HepG2 (cell line): ENCODE data around the gene DIO1. TPM values are rescaled to one million over a fixed set of nuclear protein-coding genes. Genes with fewer than 3 reads are reported as not detected.

ENCODE experiments used
- AKNA ChIP-seq: sonication (generic); formaldehyde crosslinking; IDR thresholded peaks from 2 replicates; pipeline ENCODE4 v1.4.0; 2020; ENCODE audit warnings: missing genetic modification reagents, borderline replicate concordance
- FOXC1 ChIP-seq: sonication (generic); formaldehyde crosslinking; IDR thresholded peaks from 2 replicates; pipeline ENCODE4 v1.8.0; 2022; ENCODE audit warnings: mild to moderate bottlenecking, missing genetic modification reagents, borderline replicate concordance
- GABPA ChIP-seq, 2 experiments: IDR thresholded peaks; 2 replicates each; pipeline ENCODE4 v1.6.1; 2011 to 2016; ENCODE audit warnings: low read depth in 2 of 2, low read length in 1 of 2, missing biosample characterization in 1 of 2, missing genetic modification characterization in 1 of 2
- GLI4 ChIP-seq: sonication (generic); formaldehyde crosslinking; IDR thresholded peaks from 2 replicates; pipeline ENCODE4 v1.5.1; 2020; ENCODE audit warnings: missing genetic modification reagents, mild to moderate bottlenecking, moderate library complexity, borderline replicate concordance
- HBP1 ChIP-seq: IDR thresholded peaks from 2 replicates; pipeline ENCODE4 v1.6.1; 2016; ENCODE audit warnings: low read depth, control low read depth
- IKZF5 ChIP-seq: IDR thresholded peaks from 2 replicates; pipeline ENCODE4 v1.6.1; 2018; ENCODE audit warnings: missing genetic modification reagents, mild to moderate bottlenecking, missing compliant biosample characterization
- MEIS1 ChIP-seq: sonication (generic); formaldehyde crosslinking; IDR thresholded peaks from 2 replicates; pipeline ENCODE4 v1.9.0; 2021; ENCODE audit warnings: mild to moderate bottlenecking, missing genetic modification reagents, moderate library complexity, borderline replicate concordance
- SRF ChIP-seq: IDR thresholded peaks from 2 replicates; pipeline ENCODE4 v1.6.1; 2011; ENCODE audit warnings: mild to moderate bottlenecking, low read depth, low read length, moderate library complexity
- SRY ChIP-seq: sonication (generic); formaldehyde crosslinking; IDR thresholded peaks from 2 replicates; pipeline ENCODE4 v1.8.0; 2022; ENCODE audit warnings: mild to moderate bottlenecking, missing genetic modification reagents
- ZBTB21 ChIP-seq: sonication (generic); formaldehyde crosslinking; IDR thresholded peaks from 2 replicates; pipeline ENCODE4 v1.4.0; 2020; ENCODE audit warnings: missing genetic modification reagents
- ZNF136 ChIP-seq: sonication (generic); formaldehyde crosslinking; IDR thresholded peaks from 2 replicates; pipeline ENCODE4 v1.8.1; 2022; ENCODE audit warnings: low read depth, mild to moderate bottlenecking, moderate library complexity, missing genetic modification reagents
- ZNF17 ChIP-seq: sonication (generic); formaldehyde crosslinking; IDR thresholded peaks from 2 replicates; pipeline ENCODE4 v1.5.0; 2020; ENCODE audit warnings: mild to moderate bottlenecking, missing genetic modification reagents
- ZNF264 ChIP-seq: sonication (generic); formaldehyde crosslinking; IDR thresholded peaks from 2 replicates; pipeline ENCODE4 v1.4.0; 2020; ENCODE audit warnings: missing genetic modification reagents
- polyA plus RNA-seq, 8 experiments: library from polyadenylated mRNA; depleted of rRNA in 3 of 8; stranded (reverse) in 7 of 8; unstranded in 1 of 8; fragments of >200 nt; fragmentation: Illumina TruSeq in 4 of 8; extraction: Trizol in 4 of 8; gene quantifications; 2 replicates each; pipeline versions ENCODE4 v1.2.1 to v1.2.3, GENCODE V29; 2011 to 2016; ENCODE audit warnings: low read depth in 4 of 8, missing spikeins in 1 of 8, mixed read lengths in 1 of 8; ENCODE audit not compliant: insufficient read depth in 1 of 8
- total RNA-seq, 5 experiments: library from RNA; depleted of rRNA; stranded (reverse); fragments of >200 nt; fragmentation: Illumina TruSeq; extraction: Trizol; gene quantifications; 2 replicates each; pipeline ENCODE4 v1.2.3, GENCODE V29; 2016; ENCODE audit warnings: low read depth in 1 of 5
- TF ChIP-seq, protein P1 (sequence below): sonication (generic); formaldehyde crosslinking; IDR thresholded peaks from 2 replicates; pipeline ENCODE4 v1.5.1; 2020; ENCODE audit warnings: missing genetic modification reagents, mild to moderate bottlenecking, borderline replicate concordance
- TF ChIP-seq, protein P2 (sequence below): IDR thresholded peaks from 2 replicates; pipeline ENCODE4 v1.6.1; 2016; ENCODE audit warnings: missing genetic modification reagents, missing compliant biosample characterization
- TF ChIP-seq, protein P3 (sequence below): sonication (generic); formaldehyde crosslinking; conservative IDR thresholded peaks from 2 replicates; pipeline ENCODE4 v1.8.0; 2022; ENCODE audit warnings: low read depth, missing genetic modification reagents

The DIO1 gene
- total and polyA plus RNA-seq, 2 of the 13 experiments (the other 11 are each of a cell fraction or from before 2014, with no cell fraction given), result 13.5 to 45.6 TPM

DNA sequence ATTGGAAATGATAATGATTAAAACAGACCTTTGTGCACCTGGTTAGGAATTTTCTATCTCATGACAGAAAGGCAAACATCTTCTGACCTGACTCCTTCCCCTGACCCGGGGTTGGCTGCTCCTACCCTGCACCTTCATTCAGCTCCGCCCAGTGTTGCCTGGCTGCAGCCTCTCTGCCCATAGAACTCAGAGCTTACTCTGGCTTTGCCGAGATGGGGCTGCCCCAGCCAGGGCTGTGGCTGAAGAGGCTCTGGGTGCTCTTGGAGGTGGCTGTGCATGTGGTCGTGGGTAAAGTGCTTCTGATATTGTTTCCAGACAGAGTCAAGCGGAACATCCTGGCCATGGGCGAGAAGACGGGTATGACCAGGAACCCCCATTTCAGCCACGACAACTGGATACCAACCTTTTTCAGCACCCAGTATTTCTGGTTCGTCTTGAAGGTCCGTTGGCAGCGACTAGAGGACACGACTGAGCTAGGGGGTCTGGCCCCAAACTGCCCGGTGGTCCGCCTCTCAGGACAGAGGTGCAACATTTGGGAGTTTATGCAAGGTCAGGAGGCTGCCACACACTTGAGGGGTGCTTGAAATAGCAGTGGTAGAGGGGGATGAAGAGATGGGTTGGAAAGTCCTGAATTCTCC lies at the start of gene DIO1 (continued):
- TF ChIP-seq, protein P1, sequence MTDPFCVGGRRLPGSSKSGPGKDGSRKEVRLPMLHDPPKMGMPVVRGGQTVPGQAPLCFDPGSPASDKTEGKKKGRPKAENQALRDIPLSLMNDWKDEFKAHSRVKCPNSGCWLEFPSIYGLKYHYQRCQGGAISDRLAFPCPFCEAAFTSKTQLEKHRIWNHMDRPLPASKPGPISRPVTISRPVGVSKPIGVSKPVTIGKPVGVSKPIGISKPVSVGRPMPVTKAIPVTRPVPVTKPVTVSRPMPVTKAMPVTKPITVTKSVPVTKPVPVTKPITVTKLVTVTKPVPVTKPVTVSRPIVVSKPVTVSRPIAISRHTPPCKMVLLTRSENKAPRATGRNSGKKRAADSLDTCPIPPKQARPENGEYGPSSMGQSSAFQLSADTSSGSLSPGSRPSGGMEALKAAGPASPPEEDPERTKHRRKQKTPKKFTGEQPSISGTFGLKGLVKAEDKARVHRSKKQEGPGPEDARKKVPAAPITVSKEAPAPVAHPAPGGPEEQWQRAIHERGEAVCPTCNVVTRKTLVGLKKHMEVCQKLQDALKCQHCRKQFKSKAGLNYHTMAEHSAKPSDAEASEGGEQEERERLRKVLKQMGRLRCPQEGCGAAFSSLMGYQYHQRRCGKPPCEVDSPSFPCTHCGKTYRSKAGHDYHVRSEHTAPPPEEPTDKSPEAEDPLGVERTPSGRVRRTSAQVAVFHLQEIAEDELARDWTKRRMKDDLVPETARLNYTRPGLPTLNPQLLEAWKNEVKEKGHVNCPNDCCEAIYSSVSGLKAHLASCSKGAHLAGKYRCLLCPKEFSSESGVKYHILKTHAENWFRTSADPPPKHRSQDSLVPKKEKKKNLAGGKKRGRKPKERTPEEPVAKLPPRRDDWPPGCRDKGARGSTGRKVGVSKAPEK, result no peak
- no peak for TF ChIP-seq SRY (CRISPR knock-in tag)
- TF ChIP-seq GABPA (IDR thresholded peaks at IDR 0.05; ENCODE audit: low read depth, low read length), result no peak
- TF ChIP-seq GABPA (CRISPR knock-in tag; IDR thresholded peaks at IDR 0.05; ENCODE audit: low read depth), result no peak
- TF ChIP-seq MEIS1 (CRISPR knock-in tag), result no peak
- no peak for TF ChIP-seq ZNF17 (CRISPR knock-in tag)
- 0 out of 2 replicates have a peak, but pooled peaks have one; percentile 39 for TF ChIP-seq HBP1 (CRISPR knock-in tag)
- no peak for TF ChIP-seq GLI4 (CRISPR knock-in tag)
- TF ChIP-seq SRF, result no peak
- TF ChIP-seq AKNA, result no peak
- peak; percentile 17; the same call in 1 of the 2 replicates for TF ChIP-seq IKZF5 (CRISPR knock-in tag)
- TF ChIP-seq FOXC1 (CRISPR knock-in tag), result no peak
- no peak for TF ChIP-seq ZNF136 (CRISPR knock-in tag)
- TF ChIP-seq ZNF264, result no peak
- TF ChIP-seq, protein P2, sequence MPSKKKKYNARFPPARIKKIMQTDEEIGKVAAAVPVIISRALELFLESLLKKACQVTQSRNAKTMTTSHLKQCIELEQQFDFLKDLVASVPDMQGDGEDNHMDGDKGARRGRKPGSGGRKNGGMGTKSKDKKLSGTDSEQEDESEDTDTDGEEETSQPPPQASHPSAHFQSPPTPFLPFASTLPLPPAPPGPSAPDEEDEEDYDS, result peak; percentile 67
- TF ChIP-seq, protein P3, sequence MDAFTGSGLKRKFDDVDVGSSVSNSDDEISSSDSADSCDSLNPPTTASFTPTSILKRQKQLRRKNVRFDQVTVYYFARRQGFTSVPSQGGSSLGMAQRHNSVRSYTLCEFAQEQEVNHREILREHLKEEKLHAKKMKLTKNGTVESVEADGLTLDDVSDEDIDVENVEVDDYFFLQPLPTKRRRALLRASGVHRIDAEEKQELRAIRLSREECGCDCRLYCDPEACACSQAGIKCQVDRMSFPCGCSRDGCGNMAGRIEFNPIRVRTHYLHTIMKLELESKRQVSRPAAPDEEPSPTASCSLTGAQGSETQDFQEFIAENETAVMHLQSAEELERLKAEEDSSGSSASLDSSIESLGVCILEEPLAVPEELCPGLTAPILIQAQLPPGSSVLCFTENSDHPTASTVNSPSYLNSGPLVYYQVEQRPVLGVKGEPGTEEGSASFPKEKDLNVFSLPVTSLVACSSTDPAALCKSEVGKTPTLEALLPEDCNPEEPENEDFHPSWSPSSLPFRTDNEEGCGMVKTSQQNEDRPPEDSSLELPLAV, result no peak
- no peak for TF ChIP-seq ZBTB21 (CRISPR knock-in tag)
